ENCODE data around the gene RASIP1.
A peak's percentile ranks its signal among the peaks of the same experiment; 100 is the strongest.
"Not testable (repeated sequence)": the region's sequence is repeated elsewhere in the genome, so short reads cannot be mapped to it uniquely, and the experiment has no call there.

The RASIP1 gene

GRCh38 chr19:48689449-48689848 lies 51.0 kb downstream of the RASIP1 start:
- H3K27ac ChIP-seq = no peak overlapping the region
- TF ChIP-seq, protein P1, sequence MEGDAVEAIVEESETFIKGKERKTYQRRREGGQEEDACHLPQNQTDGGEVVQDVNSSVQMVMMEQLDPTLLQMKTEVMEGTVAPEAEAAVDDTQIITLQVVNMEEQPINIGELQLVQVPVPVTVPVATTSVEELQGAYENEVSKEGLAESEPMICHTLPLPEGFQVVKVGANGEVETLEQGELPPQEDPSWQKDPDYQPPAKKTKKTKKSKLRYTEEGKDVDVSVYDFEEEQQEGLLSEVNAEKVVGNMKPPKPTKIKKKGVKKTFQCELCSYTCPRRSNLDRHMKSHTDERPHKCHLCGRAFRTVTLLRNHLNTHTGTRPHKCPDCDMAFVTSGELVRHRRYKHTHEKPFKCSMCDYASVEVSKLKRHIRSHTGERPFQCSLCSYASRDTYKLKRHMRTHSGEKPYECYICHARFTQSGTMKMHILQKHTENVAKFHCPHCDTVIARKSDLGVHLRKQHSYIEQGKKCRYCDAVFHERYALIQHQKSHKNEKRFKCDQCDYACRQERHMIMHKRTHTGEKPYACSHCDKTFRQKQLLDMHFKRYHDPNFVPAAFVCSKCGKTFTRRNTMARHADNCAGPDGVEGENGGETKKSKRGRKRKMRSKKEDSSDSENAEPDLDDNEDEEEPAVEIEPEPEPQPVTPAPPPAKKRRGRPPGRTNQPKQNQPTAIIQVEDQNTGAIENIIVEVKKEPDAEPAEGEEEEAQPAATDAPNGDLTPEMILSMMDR (IDR thresholded peaks at IDR 0.05) = no peak
- TF ChIP-seq ZFX (IDR thresholded peaks at IDR 0.05; ENCODE audit: borderline replicate concordance) = no peak

- no peak overlapping the region for H3K27ac ChIP-seq
- TF ChIP-seq ZFX (IDR thresholded peaks at IDR 0.05; ENCODE audit: borderline replicate concordance) = no peak
- TF ChIP-seq, protein P1 (IDR thresholded peaks at IDR 0.05) = no peak
These were observed 52.6 kb downstream of the RASIP1 start for GRCh38 chr19:48687776-48688175.

DNA sequence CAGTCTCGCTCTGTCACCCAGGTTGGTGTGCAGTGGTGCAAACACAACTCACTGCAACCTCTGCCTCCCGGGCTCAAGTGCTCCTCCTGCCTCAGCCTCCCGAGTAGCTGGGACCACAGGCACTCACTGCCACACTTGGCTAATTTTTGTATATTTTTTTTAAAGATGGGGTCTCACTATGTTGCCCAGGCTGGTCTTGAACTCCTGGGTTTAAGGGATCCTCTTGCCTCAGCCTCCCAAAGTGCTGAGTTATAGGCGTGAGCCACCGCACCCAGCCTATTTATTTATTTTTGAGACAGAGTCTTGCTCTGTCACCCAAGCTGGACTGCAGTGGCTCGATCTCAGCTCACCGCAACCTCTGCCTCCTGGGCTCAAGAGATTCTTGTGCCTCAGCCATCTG lies 53.8 kb downstream of the RASIP1 start:
- not testable (repeated sequence) for H3K27ac ChIP-seq

- H3K27ac ChIP-seq = no peak overlapping the region
- no peak for TF ChIP-seq ZFX (IDR thresholded peaks at IDR 0.05; ENCODE audit: borderline replicate concordance)
These were observed 54.3 kb downstream of the RASIP1 start for GRCh38 chr19:48686088-48686487.

GRCh38 chr19:48685583-48685982 lies 54.8 kb downstream of the RASIP1 start:
- no peak for TF ChIP-seq ZFX (IDR thresholded peaks at IDR 0.05; ENCODE audit: borderline replicate concordance)
- TF ChIP-seq, protein P1 (IDR thresholded peaks at IDR 0.05) = no peak
- no peak overlapping the region for H3K27ac ChIP-seq

DNA sequence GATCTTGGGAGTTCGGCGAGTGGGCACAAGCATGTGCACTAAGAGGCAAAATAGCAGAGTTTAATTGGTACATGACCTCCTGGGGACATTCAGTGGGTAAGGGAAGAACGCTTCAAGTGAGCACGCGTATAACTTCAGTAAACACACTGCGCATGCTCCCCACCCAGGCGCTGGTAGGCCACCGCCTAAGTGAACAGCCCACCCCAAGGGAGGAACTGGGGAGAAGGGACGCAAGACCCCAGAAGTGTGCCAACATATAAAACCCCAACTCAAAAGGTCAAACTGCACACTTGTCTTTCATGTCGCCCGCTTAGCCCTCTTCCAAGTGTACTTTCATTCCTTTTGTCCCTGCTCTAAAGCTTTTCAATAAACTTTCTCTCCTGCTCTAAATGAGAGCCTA lies 57.1 kb downstream of the RASIP1 start:
- H3K27ac ChIP-seq = peak overlapping the region; percentile 64
- no peak for TF ChIP-seq ZFX (IDR thresholded peaks at IDR 0.05; ENCODE audit: borderline replicate concordance)
- TF ChIP-seq, protein P1 (IDR thresholded peaks at IDR 0.05) = no peak

DNA sequence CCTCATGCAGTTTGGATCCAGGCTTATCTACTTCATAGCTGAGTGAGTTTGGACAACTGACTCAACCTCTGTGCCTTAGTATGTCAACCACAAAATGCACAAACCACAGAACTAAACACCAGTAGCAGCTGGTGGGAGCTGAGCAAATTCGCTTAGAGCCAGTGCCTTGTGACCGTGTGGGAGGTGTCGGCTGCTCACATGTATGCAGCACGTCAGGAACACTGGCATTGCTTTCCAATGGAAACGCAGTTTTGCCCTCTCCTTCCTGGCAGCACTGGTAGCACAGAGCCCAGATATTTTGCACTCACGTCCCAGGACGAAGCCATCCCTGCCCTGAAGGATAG lies 59.3 kb downstream of the RASIP1 start:
- TF ChIP-seq, protein P1 (IDR thresholded peaks at IDR 0.05) = no peak
- TF ChIP-seq ZFX (IDR thresholded peaks at IDR 0.05; ENCODE audit: borderline replicate concordance) = no peak
- H3K27ac ChIP-seq = no peak overlapping the region

GRCh38 chr19:48680436-48681126 lies 59.8 kb downstream of the RASIP1 start:
- no peak overlapping the region for H3K27ac ChIP-seq
- TF ChIP-seq, protein P1 (IDR thresholded peaks at IDR 0.05) = no peak
- no peak for TF ChIP-seq ZFX (IDR thresholded peaks at IDR 0.05; ENCODE audit: borderline replicate concordance)

DNA sequence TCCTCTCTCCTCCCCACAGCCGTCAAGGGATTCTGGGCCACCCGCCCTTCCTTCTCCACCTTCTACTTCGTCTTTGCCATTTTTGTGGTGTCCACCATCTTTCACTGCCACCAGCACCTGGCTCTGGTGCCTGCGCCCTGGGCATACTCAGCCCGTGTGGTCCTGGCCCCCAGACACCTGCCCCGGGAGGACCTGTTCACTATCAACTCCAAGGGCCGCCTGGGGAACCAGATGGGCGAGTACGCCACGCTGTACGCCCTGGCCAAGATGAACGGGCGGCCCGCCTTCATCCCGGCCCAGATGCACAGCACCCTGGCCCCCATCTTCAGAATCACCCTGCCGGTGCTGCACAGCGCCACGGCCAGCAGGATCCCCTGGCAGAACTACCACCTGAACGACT lies 60.4 kb downstream of the RASIP1 start:
- not testable (repeated sequence) for H3K27ac ChIP-seq

All from 22Rv1 (cell line).